Ovary (tissue), 3 donors: ENCODE measurements around the gene MYO1E.

Experiments
- POLR2A ChIP-seq: fragments of 450-650 bp; IDR thresholded peaks from one replicate; pipeline ENCODE4 v1.6.1; 2017; ENCODE audit warnings: antibody characterized with exemption, mild to moderate bottlenecking, moderate library complexity
- TF ChIP-seq, protein P1 (sequence below), 3 donors: fragments of 450-650 bp in 2 of 3; fragments of 200-600 bp in 1 of 3; IDR thresholded peaks; one replicate each; pipeline versions ENCODE4 v1.5.1 to v1.8.0; 2016 to 2022; ENCODE audit warnings: antibody characterized with exemption in 3 of 3, mild to moderate bottlenecking in 1 of 3
- donor health status: DM: no; HTN: no; CAD: no.

GRCh38 chr15:59329091-59329490, 43.6 kb downstream of the MYO1E start:
- TF ChIP-seq, protein P1, sequence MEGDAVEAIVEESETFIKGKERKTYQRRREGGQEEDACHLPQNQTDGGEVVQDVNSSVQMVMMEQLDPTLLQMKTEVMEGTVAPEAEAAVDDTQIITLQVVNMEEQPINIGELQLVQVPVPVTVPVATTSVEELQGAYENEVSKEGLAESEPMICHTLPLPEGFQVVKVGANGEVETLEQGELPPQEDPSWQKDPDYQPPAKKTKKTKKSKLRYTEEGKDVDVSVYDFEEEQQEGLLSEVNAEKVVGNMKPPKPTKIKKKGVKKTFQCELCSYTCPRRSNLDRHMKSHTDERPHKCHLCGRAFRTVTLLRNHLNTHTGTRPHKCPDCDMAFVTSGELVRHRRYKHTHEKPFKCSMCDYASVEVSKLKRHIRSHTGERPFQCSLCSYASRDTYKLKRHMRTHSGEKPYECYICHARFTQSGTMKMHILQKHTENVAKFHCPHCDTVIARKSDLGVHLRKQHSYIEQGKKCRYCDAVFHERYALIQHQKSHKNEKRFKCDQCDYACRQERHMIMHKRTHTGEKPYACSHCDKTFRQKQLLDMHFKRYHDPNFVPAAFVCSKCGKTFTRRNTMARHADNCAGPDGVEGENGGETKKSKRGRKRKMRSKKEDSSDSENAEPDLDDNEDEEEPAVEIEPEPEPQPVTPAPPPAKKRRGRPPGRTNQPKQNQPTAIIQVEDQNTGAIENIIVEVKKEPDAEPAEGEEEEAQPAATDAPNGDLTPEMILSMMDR (IDR thresholded peaks at IDR 0.05): no peak
- no peak for TF ChIP-seq POLR2A
